Measurements from ENCODE around the gene B9D1. TPM values are rescaled to one million over a fixed set of nuclear protein-coding genes. Genes with fewer than 3 reads are reported as not detected.

B9D1 gene
- total and polyA plus RNA-seq, 2 experiments from 2014 or later: 35.2 to 63.5 TPM

DNA sequence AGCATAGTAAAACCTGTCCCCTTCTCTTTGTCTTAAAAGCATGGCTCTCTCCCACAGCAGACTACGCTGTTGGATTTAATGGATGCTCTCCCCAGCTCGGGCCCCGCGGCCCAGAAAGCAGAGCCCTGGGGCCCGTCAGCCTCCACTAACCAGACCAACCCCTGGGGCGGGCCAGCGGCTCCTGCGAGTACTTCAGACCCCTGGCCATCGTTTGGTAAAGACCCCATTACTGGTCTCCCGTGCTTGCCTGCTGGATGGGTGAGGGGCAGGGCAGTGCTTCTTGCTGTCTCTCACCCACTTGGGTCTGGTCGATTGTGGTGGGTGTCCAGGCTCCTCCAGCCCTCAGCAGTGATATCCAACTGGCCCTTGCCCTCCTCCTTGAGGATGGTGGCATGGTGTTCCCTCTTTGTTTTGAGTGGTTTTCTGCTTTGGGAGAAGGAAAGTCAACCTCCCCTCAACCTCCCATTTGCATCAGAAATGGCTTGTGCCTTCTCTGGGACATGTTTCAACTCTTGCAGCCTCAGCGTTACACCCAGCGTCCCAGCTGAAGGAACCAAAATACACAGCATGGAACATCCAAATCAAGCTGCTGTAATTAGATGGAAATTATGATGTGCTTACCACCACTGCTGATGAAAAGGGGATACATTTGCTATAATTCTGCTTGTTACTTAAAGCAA is 49.3 kb downstream of the B9D1 start:
- peaks cover 38% of the 10 kb centered on the region for H3K36me3 Mint-ChIP-seq (ENCODE audit: low read depth)
- no peak overlapping the region for H3K4me2 ChIP-seq
- H2AFZ ChIP-seq: no peak overlapping the region
- no peaks in the 10 kb centered on the region for H3K27me3 ChIP-seq (ENCODE audit: insufficient read depth)
- peaks cover 32% of the 10 kb centered on the region for H3K4me1 Mint-ChIP-seq
- no peak overlapping the region for H3K4me3 Mint-ChIP-seq
- H3K27me3 Mint-ChIP-seq (ENCODE audit: insufficient read depth, low read depth, poor library complexity): peaks cover 12% of the 10 kb centered on the region
- no peak for ATAC-seq
- H3K9me3 Mint-ChIP-seq: no peaks in the 10 kb centered on the region; the same call in 2 of the 3 replicates
- DNase-seq (ENCODE audit: low spot score): no peak
- H3F3A ChIP-seq (replicated peaks; ENCODE audit: low read depth): 0 out of 2 replicates have a peak, but pooled peaks cover 2% of the 10 kb centered on the region
- no peak overlapping the region for H3K4me3 ChIP-seq
- H3K9me2 ChIP-seq (ENCODE audit: insufficient read depth): no peaks in the 10 kb centered on the region
- H3K79me2 ChIP-seq (replicated peaks; ENCODE audit: insufficient read depth): 0 out of 2 replicates have a peak, but pooled peaks cover 2% of the 10 kb centered on the region
- peaks cover 20% of the 10 kb centered on the region for H3K4me1 ChIP-seq (ENCODE audit: insufficient read depth)
- 0 out of 2 replicates have a peak overlapping the region, but pooled peaks have one; percentile 65 for H3K27ac Mint-ChIP-seq
- no peak overlapping the region for H3K27ac ChIP-seq (ENCODE audit: low read depth)
- H3K36me3 ChIP-seq (ENCODE audit: insufficient read depth): 0 out of 2 replicates have a peak, but pooled peaks cover 3% of the 10 kb centered on the region
- no peaks in the 10 kb centered on the region for H4K20me1 ChIP-seq (replicated peaks; ENCODE audit: insufficient read depth)
- TF ChIP-seq, protein P1, sequence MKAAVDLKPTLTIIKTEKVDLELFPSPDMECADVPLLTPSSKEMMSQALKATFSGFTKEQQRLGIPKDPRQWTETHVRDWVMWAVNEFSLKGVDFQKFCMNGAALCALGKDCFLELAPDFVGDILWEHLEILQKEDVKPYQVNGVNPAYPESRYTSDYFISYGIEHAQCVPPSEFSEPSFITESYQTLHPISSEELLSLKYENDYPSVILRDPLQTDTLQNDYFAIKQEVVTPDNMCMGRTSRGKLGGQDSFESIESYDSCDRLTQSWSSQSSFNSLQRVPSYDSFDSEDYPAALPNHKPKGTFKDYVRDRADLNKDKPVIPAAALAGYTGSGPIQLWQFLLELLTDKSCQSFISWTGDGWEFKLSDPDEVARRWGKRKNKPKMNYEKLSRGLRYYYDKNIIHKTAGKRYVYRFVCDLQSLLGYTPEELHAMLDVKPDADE (IDR thresholded peaks at IDR 0.05): no peak
- TF ChIP-seq CREB1 (CRISPR knock-in tag; IDR thresholded peaks at IDR 0.05; ENCODE audit: low read depth): no peak

DNA sequence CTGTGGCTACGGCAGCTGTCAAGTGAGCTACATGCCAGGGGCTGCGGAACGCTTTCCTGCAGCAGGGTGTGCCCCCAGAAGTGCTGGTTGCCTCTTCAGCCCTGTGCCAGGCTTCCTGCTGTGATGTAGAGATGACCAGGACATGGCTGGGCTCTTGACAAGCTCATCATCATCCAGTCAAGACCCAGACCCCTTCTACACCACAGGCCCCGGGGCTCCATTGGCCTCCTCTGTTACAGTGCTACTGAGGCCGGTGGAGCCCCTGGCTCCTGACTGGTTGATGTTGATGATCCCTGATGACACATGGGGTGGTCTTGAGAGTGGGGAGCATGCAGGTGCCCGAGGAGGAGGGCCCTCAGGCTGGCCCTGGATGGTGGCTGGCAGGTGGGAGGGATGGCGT is 50.1 kb downstream of the B9D1 start:
- H3K9me2 ChIP-seq (ENCODE audit: insufficient read depth): no peaks in the 10 kb centered on the region
- H3K27ac ChIP-seq (ENCODE audit: low read depth): no peak overlapping the region
- Mint-ChIP-seq H3K36me3 (ENCODE audit: low read depth) (peaks cover 38% of the 10 kb centered on the region), H3K9me3 (no peaks in the 10 kb centered on the region; the same call in 2 of the 3 replicates), H3K27me3 (ENCODE audit: insufficient read depth, low read depth, poor library complexity) (peaks cover 9% of the 10 kb centered on the region), H3K4me3 (no peak overlapping the region), H3K27ac (no peak overlapping the region), H3K4me1 (peaks cover 25% of the 10 kb centered on the region)
- H2AFZ ChIP-seq: no peak overlapping the region
- H3K4me1 ChIP-seq (ENCODE audit: insufficient read depth): peaks cover 14% of the 10 kb centered on the region
- no peak overlapping the region for H3K4me3 ChIP-seq
- ATAC-seq (no peak), DNase-seq (ENCODE audit: low spot score) (no peak)
- H3K36me3 ChIP-seq (ENCODE audit: insufficient read depth): 0 out of 2 replicates have a peak, but pooled peaks cover 3% of the 10 kb centered on the region
- H3K79me2 ChIP-seq (replicated peaks; ENCODE audit: insufficient read depth): 0 out of 2 replicates have a peak, but pooled peaks cover 5% of the 10 kb centered on the region
- H4K20me1 ChIP-seq (replicated peaks; ENCODE audit: insufficient read depth): no peaks in the 10 kb centered on the region
- H3F3A ChIP-seq (replicated peaks; ENCODE audit: low read depth): no peaks in the 10 kb centered on the region
- H3K4me2 ChIP-seq: no peak overlapping the region
- no peaks in the 10 kb centered on the region for H3K27me3 ChIP-seq (ENCODE audit: insufficient read depth)
- TF ChIP-seq NANOG (IDR thresholded peaks at IDR 0.05; ENCODE audit: borderline replicate concordance): no peak
- TF ChIP-seq ZNF114 (CRISPR knock-in tag; IDR thresholded peaks at IDR 0.05): no peak
- TF ChIP-seq, protein P1 (IDR thresholded peaks at IDR 0.05): no peak
- no peak for TF ChIP-seq ZNF462 (CRISPR knock-in tag; IDR thresholded peaks at IDR 0.05)
- no peak for TF ChIP-seq ZNF331 (CRISPR knock-in tag; IDR thresholded peaks at IDR 0.05; ENCODE audit: low read depth)
- no peak for TF ChIP-seq CTCF (conservative IDR thresholded peaks at IDR 0.05; ENCODE audit: low read depth in 2 of 2)
- no peak for TF ChIP-seq EZH2 (IDR thresholded peaks at IDR 0.05; ENCODE audit: low read depth, unreplicated experiment)
- TF ChIP-seq POLR2AphosphoS5 (IDR thresholded peaks at IDR 0.05; ENCODE audit: low read depth): no peak
- no peak for TF ChIP-seq CREB1 (CRISPR knock-in tag; IDR thresholded peaks at IDR 0.05; ENCODE audit: low read depth)
